Measurements from ENCODE around the gene SCGB2B2.

GRCh38 chr19:34655651-34656050 lies 21.3 kb downstream of the SCGB2B2 start:
- TF ChIP-seq CREB1 (IDR thresholded peaks at IDR 0.05; ENCODE audit: low read depth) = no peak
- no peak for TF ChIP-seq YY1 (IDR thresholded peaks at IDR 0.05; ENCODE audit: low read depth)
- TF ChIP-seq EGR1 (IDR thresholded peaks at IDR 0.05) = no peak
- no peak for TF ChIP-seq MAX (IDR thresholded peaks at IDR 0.05)
- TF ChIP-seq EP300 (IDR thresholded peaks at IDR 0.05; ENCODE audit: borderline replicate concordance) = no peak
- no peak for TF ChIP-seq RAD21 (IDR thresholded peaks at IDR 0.05; ENCODE audit: low read depth)
- TF ChIP-seq REST (IDR thresholded peaks at IDR 0.05; ENCODE audit: low read depth) = no peak
- no peak for TF ChIP-seq TAF1 (IDR thresholded peaks at IDR 0.05; ENCODE audit: low read depth)
- no peak for TF ChIP-seq TEAD4 (IDR thresholded peaks at IDR 0.05)
- no peak for TF ChIP-seq FOXM1 (IDR thresholded peaks at IDR 0.05; ENCODE audit: borderline replicate concordance, low read depth)
- no peak for TF ChIP-seq CEBPB (IDR thresholded peaks at IDR 0.05)

All from Ishikawa (cell line).